Erythroblast (primary cell): ENCODE measurements around the gene JOSD2.
"Not testable (repeated sequence)": the region's sequence is repeated elsewhere in the genome, so short reads cannot be mapped to it uniquely, and the experiment has no call there.

ENCODE experiments used
- DNase-seq, 2 experiments: peaks; one replicate each; lab custom pipeline; 2025; lab: John Stamatoyannopoulos, UW
- GATA1 ChIP-seq: IDR thresholded peaks from 2 replicates; pipeline ENCODE4 v1.6.1; 2011; ENCODE audit warnings: low read depth, mild to moderate bottlenecking, control low read depth, low read length, moderate library complexity
- POLR2A ChIP-seq: IDR thresholded peaks from 2 replicates; pipeline ENCODE4 v1.6.1; 2011; ENCODE audit warnings: mild to moderate bottlenecking, low read length

Gene JOSD2

GRCh38 chr19:50532952-50533351 is 22.0 kb upstream of the JOSD2 start:
- DNase-seq = no peak
- TF ChIP-seq POLR2A = no peak
- TF ChIP-seq GATA1 = no peak

GRCh38 chr19:50531171-50531612 is 20.2 kb upstream of the JOSD2 start:
- no peak for TF ChIP-seq POLR2A
- TF ChIP-seq GATA1 = no peak
- DNase-seq = no peak

DNA sequence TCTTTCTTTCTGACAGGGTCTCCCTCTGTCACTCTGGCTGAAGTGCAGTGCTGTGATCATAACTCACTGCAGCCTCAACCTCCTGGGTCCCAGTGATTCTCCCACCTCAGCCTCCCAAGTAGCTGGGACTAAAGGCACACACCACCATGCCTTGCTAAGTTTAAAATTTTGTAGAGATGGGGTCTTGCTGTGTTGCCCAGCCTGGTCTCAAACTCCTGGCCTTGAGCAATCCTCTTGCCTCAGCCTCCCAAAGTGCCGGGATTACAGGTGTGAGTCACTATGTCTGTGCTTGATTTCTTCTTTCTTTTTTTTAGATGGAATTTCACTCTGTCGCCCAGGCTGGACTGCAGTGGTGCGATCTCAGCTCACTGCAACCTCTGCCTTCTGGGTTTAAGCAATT is 17.1 kb upstream of the JOSD2 start:
- DNase-seq = not testable (repeated sequence)

DNA sequence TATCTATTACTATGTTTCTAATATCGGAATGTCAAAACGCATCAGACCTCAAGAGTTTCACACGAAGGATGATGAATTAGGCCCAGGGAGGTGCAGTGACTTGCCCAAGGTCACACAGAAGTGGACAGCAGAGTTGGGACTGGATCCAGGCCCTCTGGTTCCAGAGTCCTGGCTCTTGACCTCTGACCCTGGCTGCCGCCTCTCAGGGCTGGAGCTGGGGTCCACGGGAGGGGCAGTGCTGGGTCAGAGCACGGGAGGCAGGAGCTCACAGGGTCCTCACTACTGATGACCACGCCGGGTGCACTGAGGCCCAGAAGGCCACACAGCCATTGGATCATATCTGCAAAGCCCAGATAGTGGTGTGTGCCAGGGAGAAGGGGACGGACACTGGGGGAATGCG is 11.9 kb upstream of the JOSD2 start:
- TF ChIP-seq POLR2A = no peak
- no peak for TF ChIP-seq GATA1
- no peak for DNase-seq

GRCh38 chr19:50520822-50521465 is 10.0 kb upstream of the JOSD2 start:
- DNase-seq = no peak

GRCh38 chr19:50519006-50519575 is 8.1 kb upstream of the JOSD2 start:
- no peak for DNase-seq

More at GRCh38 chr19:50520822-50521465, 10.0 kb upstream of the JOSD2 start:
- TF ChIP-seq POLR2A (no peak), GATA1 (no peak)

DNA sequence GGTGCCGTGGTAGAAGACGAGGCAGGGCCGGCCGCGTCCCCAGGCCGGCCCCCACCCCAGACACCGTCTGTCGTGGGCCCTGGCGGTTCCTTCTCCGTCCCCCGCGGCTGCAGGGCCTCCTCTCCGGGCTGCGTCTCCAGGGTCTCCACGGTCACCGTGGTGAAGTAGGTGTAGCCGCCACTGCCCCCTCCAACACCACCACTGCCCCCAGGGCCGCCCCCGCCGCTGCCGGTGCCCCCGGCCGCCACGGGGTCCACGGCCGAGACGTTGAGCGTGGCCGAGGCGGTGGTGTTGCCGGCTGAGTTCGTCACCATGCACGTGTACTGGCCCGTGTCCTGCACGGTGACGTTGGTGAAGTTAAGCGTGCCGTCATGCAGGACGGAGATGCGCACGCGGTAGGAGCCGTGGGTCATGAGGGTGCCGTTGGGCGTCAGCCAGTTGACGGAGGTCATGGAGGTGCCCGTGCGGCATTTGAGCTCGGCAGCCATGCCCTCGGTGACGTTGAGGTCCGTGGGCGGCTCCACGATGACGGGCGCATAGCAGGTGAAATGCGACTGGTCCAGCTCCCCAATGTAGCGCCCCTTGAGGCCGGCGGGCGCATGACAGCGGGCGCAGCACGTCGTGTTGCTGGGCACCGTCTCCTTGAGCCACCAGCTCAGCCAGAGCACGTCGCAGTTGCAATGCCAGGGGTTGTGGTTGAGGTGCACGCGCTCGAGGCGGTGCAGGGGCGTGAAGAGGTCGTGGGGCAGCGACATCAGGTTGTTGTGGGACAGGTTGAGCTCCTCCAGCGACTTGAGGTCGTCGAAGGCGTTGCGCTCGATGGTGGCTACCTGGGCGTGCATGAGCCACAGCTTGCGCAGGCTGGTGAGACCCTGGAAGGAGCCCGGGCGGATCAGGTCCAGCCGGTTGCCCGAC is 7.4 kb upstream of the JOSD2 start:
- DNase-seq = no peak
- TF ChIP-seq POLR2A (no peak), GATA1 (no peak)

More at GRCh38 chr19:50519006-50519575, 8.1 kb upstream of the JOSD2 start:
- TF ChIP-seq GATA1 (no peak), POLR2A (no peak)

DNA sequence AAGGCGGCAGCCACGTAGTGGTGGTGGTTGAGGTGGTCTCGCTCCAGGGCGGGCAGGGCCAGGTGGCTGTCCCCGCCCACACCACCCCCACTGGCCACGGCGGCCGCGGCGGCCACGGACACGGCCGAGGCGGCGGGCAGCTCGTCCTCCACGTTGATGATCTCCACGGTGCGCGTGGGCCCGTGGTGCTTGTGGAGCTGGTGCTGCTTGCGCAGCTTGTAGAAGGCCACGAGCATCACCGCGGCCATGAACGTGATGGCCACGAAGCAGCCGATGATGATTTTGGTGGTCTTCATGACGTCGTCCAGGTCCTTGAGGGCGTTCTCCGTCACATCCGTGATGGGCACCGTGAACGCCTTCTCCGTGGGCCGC is 6.7 kb upstream of the JOSD2 start:
- TF ChIP-seq GATA1 = no peak
- no peak for TF ChIP-seq POLR2A
- DNase-seq = no peak

- DNase-seq = no peak
- TF ChIP-seq POLR2A (no peak), GATA1 (no peak)
Observed at GRCh38 chr19:50516964-50517703, 6.1 kb upstream of the JOSD2 start.

GRCh38 chr19:50516456-50516855 is 5.5 kb upstream of the JOSD2 start:
- no peak for DNase-seq
- no peak for TF ChIP-seq GATA1
- no peak for TF ChIP-seq POLR2A

GRCh38 chr19:50515168-50515561 is 4.2 kb upstream of the JOSD2 start:
- TF ChIP-seq GATA1 (no peak), POLR2A (no peak)
- no peak for DNase-seq

GRCh38 chr19:50514346-50515167 is 3.6 kb upstream of the JOSD2 start:
- no peak for DNase-seq
- no peak for TF ChIP-seq GATA1
- TF ChIP-seq POLR2A = no peak
